Progenitor cell of endocrine pancreas (in vitro differentiated cells): ENCODE results near the gene CC2D1B. TPM values are rescaled to one million over a fixed set of nuclear protein-coding genes. Genes with fewer than 3 reads are reported as not detected.
"Not testable (repeated sequence)": the region's sequence is repeated elsewhere in the genome, so short reads cannot be mapped to it uniquely, and the experiment has no call there.

Source experiments
- DNase-seq: peaks from one replicate; pipeline ENCODE4 v3.0.0; 2021; ENCODE audit warnings: low spot score; ENCODE audit not compliant: unreplicated experiment
- H3K27ac Mint-ChIP-seq: 2 replicates; pipeline ENCODE4 v1.8.0; 2021; ENCODE audit warnings: mild to moderate bottlenecking, moderate library complexity, mixed read lengths
- H3K27me3 Mint-ChIP-seq: 2 replicates; pipeline ENCODE4 v1.8.0; 2021; ENCODE audit warnings: mixed read lengths
- H3K36me3 Mint-ChIP-seq: 2 replicates; pipeline ENCODE4 v1.8.0; 2022; ENCODE audit warnings: mixed read lengths; ENCODE audit not compliant: insufficient read depth
- H3K4me1 Mint-ChIP-seq: 2 replicates; pipeline ENCODE4 v1.8.0; 2021; ENCODE audit warnings: low read depth, mixed read lengths
- H3K4me3 Mint-ChIP-seq: 2 replicates; pipeline ENCODE4 v1.8.0; 2021; ENCODE audit warnings: low read depth, mild to moderate bottlenecking, moderate library complexity, mixed read lengths
- H3K9me3 Mint-ChIP-seq: 2 replicates; pipeline ENCODE4 v1.8.0; 2021; ENCODE audit warnings: low read depth, mixed read lengths
- total RNA-seq: library from RNA; stranded (reverse); gene quantifications from 2 replicates; pipeline ENCODE4 v1.2.1, GENCODE V29; 2021
- TF ChIP-seq, protein P1 (sequence below): fragments of 200-600 bp; sonication (generic); IDR thresholded peaks from one replicate; pipeline ENCODE4 v1.5.0; 2021; ENCODE audit warnings: antibody characterized with exemption, mild to moderate bottlenecking; ENCODE audit not compliant: unreplicated experiment

Gene CC2D1B
- total RNA-seq, 1 donor from 2014 or later, result 42.7 TPM

DNA sequence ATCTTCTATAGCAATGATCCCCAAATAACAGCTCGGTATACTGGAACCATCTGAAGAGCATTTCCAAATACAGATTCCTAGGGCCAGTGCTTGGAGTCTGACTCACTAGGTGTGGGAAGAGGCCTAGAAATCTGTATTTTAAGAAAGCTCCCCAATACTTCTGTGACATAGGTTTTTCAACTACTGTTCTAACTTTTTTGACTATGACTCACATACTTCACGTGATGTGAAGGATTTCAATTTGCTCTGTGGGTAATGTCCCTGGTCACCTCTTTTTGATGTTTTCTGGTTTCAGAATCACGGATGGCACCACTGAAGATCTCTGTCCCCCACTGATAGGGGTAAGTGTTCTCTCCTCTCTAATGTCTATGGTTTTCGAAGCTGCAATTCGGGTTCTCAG lies 27.2 kb upstream of the CC2D1B start:
- TF ChIP-seq, protein P1, sequence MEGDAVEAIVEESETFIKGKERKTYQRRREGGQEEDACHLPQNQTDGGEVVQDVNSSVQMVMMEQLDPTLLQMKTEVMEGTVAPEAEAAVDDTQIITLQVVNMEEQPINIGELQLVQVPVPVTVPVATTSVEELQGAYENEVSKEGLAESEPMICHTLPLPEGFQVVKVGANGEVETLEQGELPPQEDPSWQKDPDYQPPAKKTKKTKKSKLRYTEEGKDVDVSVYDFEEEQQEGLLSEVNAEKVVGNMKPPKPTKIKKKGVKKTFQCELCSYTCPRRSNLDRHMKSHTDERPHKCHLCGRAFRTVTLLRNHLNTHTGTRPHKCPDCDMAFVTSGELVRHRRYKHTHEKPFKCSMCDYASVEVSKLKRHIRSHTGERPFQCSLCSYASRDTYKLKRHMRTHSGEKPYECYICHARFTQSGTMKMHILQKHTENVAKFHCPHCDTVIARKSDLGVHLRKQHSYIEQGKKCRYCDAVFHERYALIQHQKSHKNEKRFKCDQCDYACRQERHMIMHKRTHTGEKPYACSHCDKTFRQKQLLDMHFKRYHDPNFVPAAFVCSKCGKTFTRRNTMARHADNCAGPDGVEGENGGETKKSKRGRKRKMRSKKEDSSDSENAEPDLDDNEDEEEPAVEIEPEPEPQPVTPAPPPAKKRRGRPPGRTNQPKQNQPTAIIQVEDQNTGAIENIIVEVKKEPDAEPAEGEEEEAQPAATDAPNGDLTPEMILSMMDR, result no peak
- Mint-ChIP-seq H3K27ac (no peak overlapping the region), H3K27me3 (no peaks in the 10 kb centered on the region), H3K36me3 (peaks cover 9% of the 10 kb centered on the region), H3K4me1 (no peaks in the 10 kb centered on the region), H3K9me3 (no peaks in the 10 kb centered on the region), H3K4me3 (no peak overlapping the region)
- DNase-seq, result no peak

GRCh38 chr1:52386458-52386857 lies 20.5 kb upstream of the CC2D1B start:
- no peaks in the 10 kb centered on the region for H3K4me1 Mint-ChIP-seq
- TF ChIP-seq, protein P1, result no peak
- no peaks in the 10 kb centered on the region for H3K27me3 Mint-ChIP-seq
- no peak overlapping the region for H3K27ac Mint-ChIP-seq
- H3K4me3 Mint-ChIP-seq, result no peak overlapping the region
- peaks cover 12% of the 10 kb centered on the region for H3K36me3 Mint-ChIP-seq
- no peaks in the 10 kb centered on the region for H3K9me3 Mint-ChIP-seq
- no peak for DNase-seq

- Mint-ChIP-seq H3K4me3 (no peak overlapping the region), H3K4me1 (no peaks in the 10 kb centered on the region), H3K27ac (no peak overlapping the region), H3K36me3 (peaks cover 12% of the 10 kb centered on the region), H3K9me3 (no peaks in the 10 kb centered on the region), H3K27me3 (no peaks in the 10 kb centered on the region)
- TF ChIP-seq, protein P1, result no peak
- no peak for DNase-seq
Observed at GRCh38 chr1:52385376-52385775, 19.4 kb upstream of the CC2D1B start.

DNA sequence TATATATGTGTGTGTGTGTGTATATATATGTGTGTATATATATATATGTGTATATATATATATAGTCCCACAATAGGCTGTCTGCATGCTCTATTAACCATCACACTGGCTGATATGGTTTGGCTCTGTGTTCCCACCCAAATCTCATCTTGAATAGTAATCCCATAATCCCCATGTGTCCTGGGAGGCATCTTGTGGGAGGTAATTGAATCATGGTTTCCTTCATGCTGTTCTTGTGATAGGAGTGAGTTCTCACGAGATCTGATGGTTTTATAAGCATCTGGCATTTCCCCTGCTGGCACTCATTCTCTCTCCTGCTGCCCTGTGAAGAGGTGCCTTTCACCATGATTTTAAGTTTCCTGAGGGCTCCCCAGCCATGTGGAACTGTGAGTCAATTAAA lies 3.8 kb upstream of the CC2D1B start:
- H3K27ac Mint-ChIP-seq, H3K36me3 Mint-ChIP-seq, DNase-seq, H3K4me3 Mint-ChIP-seq, H3K27me3 Mint-ChIP-seq, H3K9me3 Mint-ChIP-seq: not testable (repeated sequence)
- H3K4me1 Mint-ChIP-seq, result peaks cover 14% of the 10 kb centered on the region

- TF ChIP-seq, protein P1, result peak; percentile 37
- no peaks in the 10 kb centered on the region for H3K36me3 Mint-ChIP-seq
- H3K4me3 Mint-ChIP-seq, result peak overlapping the region; percentile 68
- H3K9me3 Mint-ChIP-seq, result no peaks in the 10 kb centered on the region
- peak; percentile 64 for DNase-seq
- no peaks in the 10 kb centered on the region for H3K27me3 Mint-ChIP-seq
- H3K4me1 Mint-ChIP-seq, result peaks cover 17% of the 10 kb centered on the region
- H3K27ac Mint-ChIP-seq, result peak overlapping the region; percentile 73
Observed at GRCh38 chr1:52368383-52369172, 2.6 kb upstream of the CC2D1B start.

- Mint-ChIP-seq H3K27ac (no peak overlapping the region), H3K27me3 (no peaks in the 10 kb centered on the region), H3K36me3 (no peaks in the 10 kb centered on the region), H3K4me1 (peaks cover 17% of the 10 kb centered on the region), H3K4me3 (peak overlapping the region; percentile 60), H3K9me3 (no peaks in the 10 kb centered on the region)
- DNase-seq, result no peak
- TF ChIP-seq, protein P1, result no peak
Observed at GRCh38 chr1:52367272-52367671, 1.3 kb upstream of the CC2D1B start.
